OCI-LY3 (cell line): ENCODE results near the gene PCK2.

Experiments used
- H2AFZ ChIP-seq: fragments of 200-600, 300-600 bp; shearing (Covaris generic); 2 replicates; pipeline ENCODE4 v1.6.0; 2014; ENCODE audit warnings: antibody characterized with exemption, low read depth, low read length
- H3K27ac ChIP-seq: fragments of 200-600, 300-600 bp; sonication (generic); 2 replicates; pipeline ENCODE4 v1.5.1; 2014; ENCODE audit warnings: mild to moderate bottlenecking, low read length, moderate library complexity, mixed read lengths
- H3K27me3 ChIP-seq: fragments of 200-600, 300-600 bp; sonication (generic); 2 replicates; pipeline ENCODE4 v1.6.1; 2014; ENCODE audit warnings: low read depth, low read length, mixed read lengths
- H3K36me3 ChIP-seq: fragments of 200-600, 300-600 bp; sonication (generic); replicated peaks from 2 replicates; pipeline ENCODE3; 2014; ENCODE audit warnings: low read depth, low read length, mixed read lengths
- H3K4me1 ChIP-seq: fragments of 300-600, 200-600 bp; sonication (generic); 2 replicates; pipeline ENCODE4 v1.6.1; 2014; ENCODE audit warnings: low read length, mixed read lengths
- H3K4me2 ChIP-seq: fragments of 200-600, 300-600 bp; sonication (generic); 2 replicates; pipeline ENCODE4 v1.6.1; 2014; ENCODE audit warnings: low read length, mixed read lengths
- H3K4me3 ChIP-seq: fragments of 300-600, 200-600 bp; sonication (generic); 2 replicates; pipeline ENCODE4 v1.5.1; 2014; ENCODE audit warnings: antibody characterized with exemption, mild to moderate bottlenecking, low read length, moderate library complexity
- H3K79me2 ChIP-seq: fragments of 300-600, 200-600 bp; shearing (Covaris generic); 2 replicates; pipeline ENCODE4 v1.6.1; 2014; ENCODE audit warnings: mild to moderate bottlenecking, low read length, mixed read lengths
- H3K9ac ChIP-seq: fragments of 300-600, 200-600 bp; shearing (Covaris generic); 2 replicates; pipeline ENCODE4 v1.6.0; 2014; ENCODE audit warnings: mild to moderate bottlenecking, low read length, moderate library complexity
- H3K9me3 ChIP-seq: fragments of 200-600, 300-600 bp; shearing (Covaris generic); 2 replicates; pipeline ENCODE4 v1.6.1; 2014; ENCODE audit warnings: low read length, mixed read lengths; ENCODE audit not compliant: insufficient read depth
- H4K20me1 ChIP-seq: fragments of 200-600, 300-600 bp; sonication (generic); 2 replicates; pipeline ENCODE4 v1.6.1; 2016; ENCODE audit warnings: low read length, mixed read lengths; ENCODE audit not compliant: insufficient read depth
- EZH2phosphoT487 ChIP-seq: fragments of 200-600 bp; shearing (Covaris generic); IDR thresholded peaks from 2 replicates; pipeline ENCODE4 v1.6.1; 2018; ENCODE audit warnings: antibody characterized with exemption, mixed run types, low read depth
- TF ChIP-seq, protein P1 (sequence below): fragments of 200-600, 300-600 bp; sonication (generic); IDR thresholded peaks from 2 replicates; pipeline ENCODE4 v1.5.1; 2014; ENCODE audit warnings: antibody characterized with exemption, low read length, low read depth

The PCK2 gene

DNA sequence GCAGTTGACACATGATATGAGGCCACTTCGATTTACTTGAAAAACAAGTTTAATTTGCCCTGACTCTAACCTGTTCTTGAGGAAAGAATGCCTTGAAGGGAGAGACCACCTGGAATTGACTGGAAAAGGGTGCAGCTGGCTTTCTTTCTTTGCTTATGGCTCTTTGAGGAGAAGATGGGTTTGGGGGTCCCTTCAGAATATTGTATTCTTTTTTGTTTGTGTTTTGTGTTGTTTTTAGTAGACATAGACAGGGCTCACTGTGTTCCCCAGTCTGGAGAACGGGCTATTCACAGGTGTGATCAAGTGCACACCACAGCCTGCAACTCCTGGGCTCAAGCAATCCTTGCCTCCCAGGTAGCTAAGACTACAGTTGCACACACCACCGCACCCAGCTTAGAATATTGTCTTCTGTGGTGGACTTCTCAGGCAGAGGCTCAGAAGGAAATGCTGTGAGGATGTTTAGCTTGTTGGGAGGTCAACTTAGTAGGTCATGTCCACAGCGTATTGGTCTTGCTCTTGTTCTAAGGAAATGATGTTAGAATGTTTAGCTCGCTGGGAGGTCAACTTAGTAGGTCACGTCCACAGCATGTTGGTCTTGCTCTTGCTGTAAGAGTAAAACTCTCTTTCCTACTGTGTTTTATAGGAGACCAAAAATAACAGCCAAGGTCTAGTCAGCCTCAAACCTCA is 22.2 kb downstream of the PCK2 start:
- no peak overlapping the region for H3K27ac ChIP-seq
- peaks cover 12% of the 10 kb centered on the region; the same call in 1 of the 2 replicates for H3K79me2 ChIP-seq
- peaks cover 8% of the 10 kb centered on the region for H3K4me1 ChIP-seq
- no peak overlapping the region for H2AFZ ChIP-seq
- H3K9ac ChIP-seq, result no peak overlapping the region
- peak overlapping the region; percentile 91 for H3K4me2 ChIP-seq
- H3K36me3 ChIP-seq, result peaks cover 31% of the 10 kb centered on the region
- TF ChIP-seq, protein P1, sequence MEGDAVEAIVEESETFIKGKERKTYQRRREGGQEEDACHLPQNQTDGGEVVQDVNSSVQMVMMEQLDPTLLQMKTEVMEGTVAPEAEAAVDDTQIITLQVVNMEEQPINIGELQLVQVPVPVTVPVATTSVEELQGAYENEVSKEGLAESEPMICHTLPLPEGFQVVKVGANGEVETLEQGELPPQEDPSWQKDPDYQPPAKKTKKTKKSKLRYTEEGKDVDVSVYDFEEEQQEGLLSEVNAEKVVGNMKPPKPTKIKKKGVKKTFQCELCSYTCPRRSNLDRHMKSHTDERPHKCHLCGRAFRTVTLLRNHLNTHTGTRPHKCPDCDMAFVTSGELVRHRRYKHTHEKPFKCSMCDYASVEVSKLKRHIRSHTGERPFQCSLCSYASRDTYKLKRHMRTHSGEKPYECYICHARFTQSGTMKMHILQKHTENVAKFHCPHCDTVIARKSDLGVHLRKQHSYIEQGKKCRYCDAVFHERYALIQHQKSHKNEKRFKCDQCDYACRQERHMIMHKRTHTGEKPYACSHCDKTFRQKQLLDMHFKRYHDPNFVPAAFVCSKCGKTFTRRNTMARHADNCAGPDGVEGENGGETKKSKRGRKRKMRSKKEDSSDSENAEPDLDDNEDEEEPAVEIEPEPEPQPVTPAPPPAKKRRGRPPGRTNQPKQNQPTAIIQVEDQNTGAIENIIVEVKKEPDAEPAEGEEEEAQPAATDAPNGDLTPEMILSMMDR, result no peak
- no peak for TF ChIP-seq EZH2phosphoT487
- H4K20me1 ChIP-seq, result no peaks in the 10 kb centered on the region
- no peaks in the 10 kb centered on the region for H3K9me3 ChIP-seq
- peak overlapping the region; percentile 91 for H3K4me3 ChIP-seq
- no peaks in the 10 kb centered on the region for H3K27me3 ChIP-seq

DNA sequence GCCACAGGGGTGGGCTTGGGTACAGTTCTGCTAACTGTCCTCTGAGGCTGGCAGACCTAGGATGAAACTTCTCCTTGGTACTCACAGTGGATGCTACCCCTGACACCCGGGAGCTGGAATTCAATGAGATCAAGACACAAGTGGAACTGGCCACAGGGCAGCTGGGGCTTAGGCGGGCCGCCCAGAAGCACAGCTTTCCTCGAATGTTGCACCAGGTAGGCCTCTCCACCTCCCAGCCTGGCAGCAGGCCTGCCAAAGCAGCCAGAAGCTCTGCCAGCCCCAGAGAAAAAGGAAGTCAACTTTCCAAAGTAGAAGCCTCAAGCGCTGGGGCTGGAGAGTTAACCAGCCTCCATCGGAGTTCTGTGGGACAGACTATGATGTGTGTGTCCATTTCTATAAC is 23.1 kb downstream of the PCK2 start:
- Histone ChIP-seq H3K4me3 (no peak overlapping the region), H2AFZ (no peak overlapping the region), H3K9me3 (no peaks in the 10 kb centered on the region), H3K27me3 (no peaks in the 10 kb centered on the region), H3K4me2 (no peak overlapping the region), H3K9ac (no peak overlapping the region), H3K79me2 (peaks cover 12% of the 10 kb centered on the region; the same call in 1 of the 2 replicates), H3K27ac (no peak overlapping the region), H3K36me3 (peaks cover 34% of the 10 kb centered on the region), H4K20me1 (no peaks in the 10 kb centered on the region), H3K4me1 (peaks cover 8% of the 10 kb centered on the region)
- no peak for TF ChIP-seq EZH2phosphoT487
- TF ChIP-seq, protein P1, result no peak

DNA sequence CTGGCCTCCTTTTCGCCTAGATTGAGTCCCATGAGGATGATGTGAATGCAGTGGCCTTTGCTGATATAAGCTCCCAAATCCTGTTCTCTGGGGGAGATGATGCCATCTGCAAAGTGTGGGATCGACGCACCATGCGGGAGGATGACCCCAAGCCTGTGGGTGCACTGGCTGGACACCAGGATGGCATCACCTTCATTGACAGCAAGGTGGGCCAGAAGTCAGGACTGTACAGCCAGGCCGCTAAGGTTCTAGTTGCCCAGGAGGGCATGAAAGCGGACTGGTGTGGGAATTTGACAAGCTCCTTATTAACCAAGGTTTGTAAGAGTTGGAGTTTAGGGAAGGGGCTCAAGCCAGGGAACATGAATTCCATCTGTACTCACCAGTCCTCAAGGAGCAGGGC is 25.6 kb downstream of the PCK2 start:
- Histone ChIP-seq H2AFZ (no peak overlapping the region), H4K20me1 (no peaks in the 10 kb centered on the region), H3K79me2 (peaks cover 12% of the 10 kb centered on the region; the same call in 1 of the 2 replicates), H3K9me3 (no peaks in the 10 kb centered on the region), H3K36me3 (peaks cover 48% of the 10 kb centered on the region), H3K27me3 (no peaks in the 10 kb centered on the region), H3K4me1 (peaks cover 26% of the 10 kb centered on the region), H3K27ac (no peak overlapping the region), H3K4me3 (no peak overlapping the region), H3K4me2 (no peak overlapping the region), H3K9ac (no peak overlapping the region)
- no peak for TF ChIP-seq EZH2phosphoT487
- TF ChIP-seq, protein P1, result no peak

DNA sequence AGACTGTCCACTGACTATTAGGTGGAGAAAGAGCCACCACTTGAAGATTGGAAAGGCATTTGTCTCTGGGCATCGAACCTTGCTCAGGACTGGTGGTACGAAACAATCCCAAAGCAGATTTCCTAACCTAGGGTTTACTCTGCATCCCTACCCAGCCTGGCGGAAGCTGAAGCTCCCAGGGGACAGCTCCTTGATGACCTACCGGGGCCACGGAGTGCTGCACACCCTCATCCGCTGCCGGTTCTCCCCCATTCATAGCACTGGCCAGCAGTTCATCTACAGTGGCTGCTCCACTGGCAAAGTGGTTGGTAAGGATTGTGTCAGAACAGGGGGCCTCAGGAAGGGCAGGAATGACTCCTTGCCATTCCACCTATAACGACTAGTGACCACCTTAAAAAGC is 27.1 kb downstream of the PCK2 start:
- no peak for TF ChIP-seq EZH2phosphoT487
- TF ChIP-seq, protein P1, result no peak
- Histone ChIP-seq H3K27ac (no peak overlapping the region), H4K20me1 (no peaks in the 10 kb centered on the region), H3K79me2 (0 out of 2 replicates have a peak, but pooled peaks cover 4% of the 10 kb centered on the region), H3K36me3 (peaks cover 48% of the 10 kb centered on the region), H3K9me3 (no peaks in the 10 kb centered on the region), H3K4me1 (peaks cover 19% of the 10 kb centered on the region), H3K4me2 (no peak overlapping the region), H3K27me3 (no peaks in the 10 kb centered on the region), H3K4me3 (no peak overlapping the region), H3K9ac (no peak overlapping the region), H2AFZ (no peak overlapping the region)
